Transverse colon (tissue), 4 donors: ENCODE data around the gene PCSK7.
"Not testable (repeated sequence)": the region's sequence is repeated elsewhere in the genome, so short reads cannot be mapped to it uniquely, and the experiment has no call there.

Experiments
- POLR2A ChIP-seq: fragments of 450-650 bp; IDR thresholded peaks from one replicate; pipeline ENCODE4 v1.6.1; 2016; ENCODE audit warnings: antibody characterized with exemption, mild to moderate bottlenecking, moderate library complexity
- POLR2AphosphoS5 ChIP-seq, 3 donors: sonication (generic); formaldehyde crosslinking; IDR thresholded peaks; one replicate each; pipeline ENCODE4 v1.6.1; 2016; ENCODE audit warnings: antibody characterized with exemption in 3 of 3
- TF ChIP-seq, protein P1 (sequence below), 5 experiments: fragments of 200-600 bp in 3 of 5; fragments of 450-650 bp in 2 of 5; sonication (generic) in 3 of 5; IDR thresholded peaks; 1 replicate in 2 of 5; 2 replicates in 3 of 5; pipeline ENCODE4 v1.5.1; 2016 to 2017; ENCODE audit warnings: antibody characterized with exemption in 5 of 5, inconsistent platforms in 3 of 5, mild to moderate bottlenecking in 2 of 5, moderate library complexity in 1 of 5

DNA sequence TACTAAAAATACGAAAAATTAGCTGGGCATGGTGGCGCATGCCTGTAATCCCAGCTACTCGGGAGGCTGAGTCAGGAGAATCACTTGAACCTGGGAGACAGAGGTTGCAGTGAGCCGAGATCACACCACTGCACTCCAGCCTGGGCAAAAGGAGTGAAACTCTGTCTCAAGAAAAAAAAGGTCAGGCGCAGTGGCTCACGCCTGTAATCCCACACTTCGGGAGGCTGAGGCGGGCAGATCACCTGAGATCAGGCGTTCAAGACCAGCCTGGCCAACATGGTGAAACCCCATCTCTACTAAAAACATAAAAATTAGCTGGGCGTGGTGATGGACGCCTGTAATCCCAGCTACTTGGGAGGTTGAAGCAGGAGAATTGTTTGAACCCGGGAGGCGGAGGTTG is 48.7 kb downstream of the PCSK7 start:
- not testable (repeated sequence) for TF ChIP-seq POLR2A; POLR2AphosphoS5 (IDR thresholded peaks at IDR 0.05)
- TF ChIP-seq, protein P1, sequence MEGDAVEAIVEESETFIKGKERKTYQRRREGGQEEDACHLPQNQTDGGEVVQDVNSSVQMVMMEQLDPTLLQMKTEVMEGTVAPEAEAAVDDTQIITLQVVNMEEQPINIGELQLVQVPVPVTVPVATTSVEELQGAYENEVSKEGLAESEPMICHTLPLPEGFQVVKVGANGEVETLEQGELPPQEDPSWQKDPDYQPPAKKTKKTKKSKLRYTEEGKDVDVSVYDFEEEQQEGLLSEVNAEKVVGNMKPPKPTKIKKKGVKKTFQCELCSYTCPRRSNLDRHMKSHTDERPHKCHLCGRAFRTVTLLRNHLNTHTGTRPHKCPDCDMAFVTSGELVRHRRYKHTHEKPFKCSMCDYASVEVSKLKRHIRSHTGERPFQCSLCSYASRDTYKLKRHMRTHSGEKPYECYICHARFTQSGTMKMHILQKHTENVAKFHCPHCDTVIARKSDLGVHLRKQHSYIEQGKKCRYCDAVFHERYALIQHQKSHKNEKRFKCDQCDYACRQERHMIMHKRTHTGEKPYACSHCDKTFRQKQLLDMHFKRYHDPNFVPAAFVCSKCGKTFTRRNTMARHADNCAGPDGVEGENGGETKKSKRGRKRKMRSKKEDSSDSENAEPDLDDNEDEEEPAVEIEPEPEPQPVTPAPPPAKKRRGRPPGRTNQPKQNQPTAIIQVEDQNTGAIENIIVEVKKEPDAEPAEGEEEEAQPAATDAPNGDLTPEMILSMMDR (IDR thresholded peaks at IDR 0.05), result not testable (repeated sequence)
